ENCODE data around the gene CAPN13.

The CAPN13 gene

DNA sequence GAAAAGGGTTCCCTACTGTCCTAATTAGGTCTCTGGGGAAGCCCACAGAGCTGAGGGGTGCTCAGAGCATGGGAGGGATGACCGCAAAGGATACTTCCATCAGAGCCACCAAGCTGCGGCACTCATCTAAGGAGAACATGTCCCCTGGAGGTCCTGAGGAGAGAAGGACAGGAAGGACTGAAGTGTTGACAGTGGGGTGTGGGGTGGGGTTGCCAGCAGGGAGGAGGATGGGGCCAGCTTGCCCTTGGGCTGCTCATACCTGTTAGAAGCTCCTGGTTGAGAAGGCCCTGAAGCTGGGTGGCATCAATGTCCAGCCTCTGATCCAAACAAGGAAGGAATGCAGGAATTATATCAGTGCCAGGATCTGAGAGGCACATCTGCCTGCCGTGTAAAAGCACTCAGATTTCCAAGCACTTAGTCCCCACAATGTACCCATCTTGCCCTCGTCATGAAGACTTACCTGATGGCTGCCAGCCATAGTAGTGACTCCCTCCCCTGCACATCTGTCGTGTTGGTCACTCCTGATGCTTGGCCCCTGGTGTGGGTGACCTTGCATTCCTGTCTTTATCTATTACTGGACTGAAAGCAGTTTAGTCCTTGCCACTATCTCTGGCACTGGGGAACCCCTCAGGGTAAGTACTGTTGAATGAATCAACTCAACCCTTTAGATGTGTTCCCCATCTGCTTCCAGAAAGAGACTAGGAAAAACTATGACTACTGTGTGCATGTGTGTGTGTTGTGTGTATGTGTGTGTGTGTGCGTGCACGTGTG is 68.9 kb downstream of the CAPN13 start:
- TF ChIP-seq, protein P1, sequence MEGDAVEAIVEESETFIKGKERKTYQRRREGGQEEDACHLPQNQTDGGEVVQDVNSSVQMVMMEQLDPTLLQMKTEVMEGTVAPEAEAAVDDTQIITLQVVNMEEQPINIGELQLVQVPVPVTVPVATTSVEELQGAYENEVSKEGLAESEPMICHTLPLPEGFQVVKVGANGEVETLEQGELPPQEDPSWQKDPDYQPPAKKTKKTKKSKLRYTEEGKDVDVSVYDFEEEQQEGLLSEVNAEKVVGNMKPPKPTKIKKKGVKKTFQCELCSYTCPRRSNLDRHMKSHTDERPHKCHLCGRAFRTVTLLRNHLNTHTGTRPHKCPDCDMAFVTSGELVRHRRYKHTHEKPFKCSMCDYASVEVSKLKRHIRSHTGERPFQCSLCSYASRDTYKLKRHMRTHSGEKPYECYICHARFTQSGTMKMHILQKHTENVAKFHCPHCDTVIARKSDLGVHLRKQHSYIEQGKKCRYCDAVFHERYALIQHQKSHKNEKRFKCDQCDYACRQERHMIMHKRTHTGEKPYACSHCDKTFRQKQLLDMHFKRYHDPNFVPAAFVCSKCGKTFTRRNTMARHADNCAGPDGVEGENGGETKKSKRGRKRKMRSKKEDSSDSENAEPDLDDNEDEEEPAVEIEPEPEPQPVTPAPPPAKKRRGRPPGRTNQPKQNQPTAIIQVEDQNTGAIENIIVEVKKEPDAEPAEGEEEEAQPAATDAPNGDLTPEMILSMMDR (IDR thresholded peaks at IDR 0.05; ENCODE audit: extremely low read depth, missing control alignments): no peak
- no peak for DNase-seq (ENCODE audit: low spot score)

DNA sequence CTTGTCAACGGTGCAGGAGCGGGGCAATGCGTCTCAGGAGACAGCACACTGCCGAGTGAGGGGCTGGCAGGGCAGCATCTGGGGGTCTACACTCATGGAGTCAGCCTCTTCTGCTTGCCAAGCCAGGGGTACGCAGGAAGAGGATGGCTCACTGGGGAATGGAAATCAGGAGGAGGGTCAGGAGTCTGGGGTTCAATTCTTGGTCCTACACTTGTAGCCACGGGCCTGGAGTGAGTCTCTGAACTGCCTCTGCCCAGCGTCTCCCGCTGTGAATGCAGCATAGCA is 70.0 kb downstream of the CAPN13 start:
- TF ChIP-seq, protein P1 (IDR thresholded peaks at IDR 0.05; ENCODE audit: extremely low read depth, missing control alignments): no peak
- DNase-seq (ENCODE audit: low spot score): no peak

DNA sequence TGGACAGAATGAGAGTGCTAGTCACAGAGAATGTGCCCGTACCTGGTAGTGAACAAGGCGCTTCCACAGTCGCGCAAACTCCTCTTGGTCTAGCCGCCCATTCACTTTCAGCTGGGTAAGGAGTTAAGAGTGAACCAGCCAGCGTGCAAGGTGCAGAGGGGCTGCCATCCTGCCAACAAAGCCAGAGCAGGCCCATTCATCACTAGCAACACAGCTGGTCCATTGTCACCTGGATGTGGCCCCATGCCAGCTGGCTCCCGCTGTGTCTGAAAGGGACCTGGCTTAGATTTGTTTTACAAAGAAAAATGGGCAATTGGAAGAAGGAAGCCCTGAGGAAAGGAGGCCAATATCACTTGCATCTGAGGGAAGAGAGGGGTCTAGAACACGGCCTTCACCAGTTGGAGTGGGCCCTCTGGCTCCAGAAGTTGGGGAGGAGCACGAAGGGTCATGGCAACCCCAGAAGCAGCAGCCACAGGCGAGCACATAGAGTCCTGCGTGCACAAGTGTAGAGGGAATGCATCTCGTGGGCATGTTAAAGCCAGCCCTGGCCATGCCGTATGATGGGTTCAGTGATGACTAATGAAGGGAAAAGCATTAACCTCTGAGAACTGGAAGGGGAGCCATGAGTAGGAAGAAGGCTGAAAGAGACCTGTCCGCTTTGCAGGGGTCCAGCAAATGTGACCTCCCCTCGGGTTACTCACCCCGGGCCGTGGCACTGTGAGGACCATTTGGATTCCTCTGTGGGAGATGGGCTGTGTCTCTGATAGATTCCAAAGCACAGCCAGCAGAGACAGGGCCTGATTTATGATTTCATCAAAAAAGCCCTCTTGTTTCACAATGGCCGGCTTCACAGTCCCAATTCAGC is 70.6 kb downstream of the CAPN13 start:
- DNase-seq (ENCODE audit: low spot score): no peak

DNA sequence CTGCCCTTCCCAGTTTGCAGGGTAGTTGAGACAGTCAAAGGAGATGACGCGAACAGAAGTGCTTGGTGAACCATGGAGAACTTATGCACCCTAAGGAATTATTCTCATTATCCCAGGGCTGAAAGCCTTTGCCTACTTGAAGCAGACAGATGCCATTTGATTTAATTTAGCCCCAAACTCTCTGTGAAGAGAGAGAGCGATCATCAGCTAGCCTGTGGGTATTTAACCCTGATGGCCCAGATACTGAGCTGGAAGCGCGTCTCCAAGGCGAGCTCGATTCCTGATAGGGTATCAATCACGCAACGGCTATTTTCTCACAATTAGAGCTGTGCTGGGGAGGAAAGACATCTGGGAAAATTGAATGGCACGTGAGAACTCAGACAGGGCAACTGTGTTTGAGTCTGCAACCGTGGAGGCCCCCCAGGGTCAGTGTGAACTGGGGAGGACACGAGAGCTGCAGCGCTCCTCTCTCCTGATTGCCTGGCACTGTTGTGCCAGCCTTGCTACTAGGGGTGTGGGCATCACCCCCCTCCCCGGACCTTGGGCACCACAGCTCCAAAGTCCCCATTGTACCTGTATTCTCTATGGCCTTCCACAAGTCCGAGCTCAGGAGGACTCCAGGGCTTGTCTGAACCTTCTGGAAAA is 73.2 kb downstream of the CAPN13 start:
- DNase-seq (ENCODE audit: low spot score): no peak
- TF ChIP-seq, protein P1 (IDR thresholded peaks at IDR 0.05; ENCODE audit: extremely low read depth, missing control alignments): no peak

More for the DNA sequence above, 70.6 kb downstream of the CAPN13 start:
- TF ChIP-seq, protein P1 (IDR thresholded peaks at IDR 0.05; ENCODE audit: extremely low read depth, missing control alignments): no peak

DNA sequence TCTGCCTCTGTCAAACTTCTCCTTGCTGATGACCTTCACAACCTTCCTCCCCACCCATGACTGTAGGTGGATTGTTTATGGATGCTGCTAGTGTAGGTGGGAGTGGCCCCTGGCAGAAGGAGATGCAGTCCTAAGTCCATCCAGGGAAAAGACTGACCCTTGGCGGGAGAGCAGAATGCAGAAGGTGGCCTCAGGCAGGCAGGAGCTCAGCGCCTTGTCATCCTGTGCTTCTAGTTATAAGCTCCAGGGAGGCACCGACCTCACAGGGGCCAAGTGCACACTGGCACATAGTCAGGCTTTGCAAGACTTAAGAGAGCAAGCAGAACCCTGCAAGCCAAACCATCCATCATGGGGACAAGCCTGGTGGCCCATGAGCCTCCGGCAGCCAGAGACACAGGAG is 74.4 kb downstream of the CAPN13 start:
- TF ChIP-seq, protein P1 (IDR thresholded peaks at IDR 0.05; ENCODE audit: extremely low read depth, missing control alignments): no peak
- no peak for DNase-seq (ENCODE audit: low spot score)

DNA sequence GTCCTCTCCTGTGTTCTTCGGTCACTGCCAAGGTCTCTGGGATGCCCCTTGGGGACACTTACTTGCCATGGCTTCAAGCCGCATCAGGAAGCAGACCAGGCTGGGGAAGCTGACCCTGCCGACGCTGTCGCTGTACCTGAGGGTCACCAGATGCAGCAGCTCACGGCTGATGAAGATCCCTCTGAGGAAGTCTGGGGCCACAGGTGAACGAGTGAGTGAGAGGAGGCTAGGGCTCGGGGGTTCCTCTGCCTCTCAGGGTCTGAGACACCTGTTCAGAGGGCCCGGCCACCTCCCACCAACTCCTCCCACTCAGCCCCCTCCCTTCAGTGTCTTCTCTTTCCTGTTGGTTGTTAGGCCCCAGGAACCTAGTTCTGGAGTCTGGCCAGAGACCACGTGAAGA is 74.9 kb downstream of the CAPN13 start:
- no peak for DNase-seq (ENCODE audit: low spot score)
- TF ChIP-seq, protein P1 (IDR thresholded peaks at IDR 0.05; ENCODE audit: extremely low read depth, missing control alignments): no peak

DNA sequence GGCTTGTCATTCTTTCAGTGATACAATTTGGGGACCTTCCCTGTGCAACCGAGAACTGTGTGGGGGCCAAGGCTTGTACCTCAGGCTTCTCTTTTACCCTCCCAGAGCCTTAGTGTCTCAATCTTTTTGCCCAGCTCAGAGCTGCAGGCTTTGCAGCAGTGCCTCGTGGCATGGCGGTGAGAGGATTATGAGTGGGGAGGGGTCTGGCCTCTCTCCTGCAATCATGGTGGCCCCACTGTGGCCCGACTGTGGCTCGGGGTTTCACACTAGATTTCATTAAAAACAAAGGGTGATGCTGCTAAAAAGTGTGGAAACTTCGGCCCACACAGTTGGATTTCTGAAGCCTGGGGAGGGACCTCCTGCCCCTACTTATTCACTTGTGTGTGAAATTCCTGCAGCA is 75.5 kb downstream of the CAPN13 start:
- no peak for DNase-seq (ENCODE audit: low spot score)
- TF ChIP-seq, protein P1 (IDR thresholded peaks at IDR 0.05; ENCODE audit: extremely low read depth, missing control alignments): no peak

Data from GM20000 (cell line).